GM19240 (cell line): ENCODE data around the gene ITGA4.

ENCODE experiments used
- DNase-seq: peaks from one replicate; pipeline ENCODE4 v3.0.0; 2011; ENCODE audit warnings: low spot score; ENCODE audit not compliant: insufficient read length

ITGA4 gene

DNA sequence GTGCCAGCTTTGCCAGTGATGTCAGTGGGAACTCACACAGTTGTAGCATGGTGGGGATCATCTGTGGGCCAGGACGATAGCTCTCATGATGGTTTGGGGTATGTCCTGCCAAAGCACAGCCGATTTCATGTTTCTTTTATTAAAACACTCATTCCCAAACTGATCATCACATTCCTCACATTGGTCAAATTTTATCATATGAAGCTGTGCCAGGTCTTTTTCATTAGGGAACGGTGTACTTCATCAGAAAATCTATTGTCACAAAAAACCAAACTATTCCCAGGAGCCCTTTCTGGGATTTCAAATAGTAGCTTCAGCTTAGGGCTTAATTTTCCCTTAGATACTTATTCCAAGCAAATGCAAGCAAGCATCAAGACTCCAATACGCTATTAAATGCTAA lies 42.0 kb downstream of the ITGA4 start:
- no peak for DNase-seq

DNA sequence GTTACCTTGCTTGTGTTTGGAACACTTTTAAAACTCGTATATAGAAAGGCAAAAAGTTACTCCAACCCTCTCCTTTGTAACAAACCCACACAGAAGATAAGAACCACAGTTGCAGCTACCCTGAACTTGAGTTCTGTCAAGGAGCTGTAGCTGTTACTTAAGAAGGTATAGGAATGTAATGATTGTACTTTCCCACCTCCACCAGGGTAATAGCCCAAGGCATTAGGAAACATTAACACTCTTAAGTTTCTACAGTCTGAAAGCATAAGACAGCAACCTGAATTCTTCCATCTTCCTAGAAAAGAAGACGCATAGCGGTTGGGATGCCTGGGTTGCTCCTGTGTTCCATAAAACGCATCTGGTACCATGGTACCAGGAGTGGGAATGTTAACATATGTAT lies 43.0 kb downstream of the ITGA4 start:
- DNase-seq, result no peak

DNA sequence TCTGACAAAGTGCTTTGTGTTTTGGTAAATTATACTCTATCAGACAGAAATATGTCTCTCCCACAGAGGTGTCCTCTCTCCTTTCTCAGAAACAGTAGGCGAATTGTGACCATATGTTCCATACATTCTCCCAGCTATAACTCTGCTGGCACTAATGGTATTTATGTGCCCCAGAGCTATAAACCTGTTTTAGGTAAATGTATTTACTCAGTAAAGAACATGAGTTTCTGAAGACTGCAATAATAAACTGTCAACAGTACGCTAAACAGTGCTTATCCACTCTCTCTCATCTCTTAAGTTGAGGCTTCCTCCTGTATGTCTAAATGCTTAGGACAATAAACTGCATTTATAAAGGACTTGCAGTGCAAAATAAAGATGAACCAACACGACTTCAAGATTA lies 58.5 kb downstream of the ITGA4 start:
- no peak for DNase-seq

DNA sequence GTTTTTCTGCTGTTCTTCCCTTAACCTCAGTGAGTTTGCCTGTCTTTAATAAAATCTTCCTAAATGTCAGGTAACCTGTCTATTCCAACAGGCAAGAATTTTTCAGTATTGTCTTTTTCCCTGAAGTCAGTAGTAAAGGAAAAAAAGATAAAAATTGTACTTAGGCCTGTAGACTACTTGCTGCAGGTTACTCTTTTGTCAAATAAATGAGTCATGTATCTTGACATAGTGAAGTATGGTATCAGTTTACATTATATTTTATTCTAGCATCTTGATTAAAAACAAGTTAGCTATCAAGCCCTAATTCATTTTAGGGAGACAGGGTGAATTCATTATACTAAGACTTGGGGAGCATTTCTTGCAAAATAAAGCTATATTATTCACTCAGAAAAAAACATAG lies 59.8 kb downstream of the ITGA4 start:
- no peak for DNase-seq

DNA sequence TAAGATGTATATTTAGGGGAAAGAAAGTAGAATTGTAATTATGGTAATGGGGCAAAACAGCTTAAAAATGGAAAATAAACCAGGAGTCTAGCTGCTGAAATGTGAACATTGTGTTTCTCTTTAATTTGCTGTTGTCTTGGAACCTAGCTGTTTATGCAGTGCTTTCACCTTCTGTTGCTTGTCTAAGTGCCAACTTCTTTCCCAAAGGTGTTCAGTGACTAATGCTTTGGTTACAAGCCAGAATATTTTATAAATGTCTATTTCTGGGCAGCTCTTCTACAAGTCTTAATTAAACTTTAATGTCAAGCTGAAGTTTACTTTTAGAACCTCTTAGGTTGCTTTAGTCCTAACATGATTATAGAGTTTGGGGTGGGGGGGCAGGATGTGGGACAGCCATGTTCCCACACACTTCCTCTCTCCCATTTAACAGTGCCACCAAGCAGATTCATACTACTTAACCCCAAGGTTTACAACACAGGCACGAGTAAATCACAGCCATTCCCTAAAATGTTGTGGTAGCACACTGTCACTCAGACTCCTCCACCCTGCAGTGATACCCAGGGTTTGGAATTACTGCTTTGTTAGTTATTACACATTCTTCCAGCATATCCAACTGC lies 60.6 kb downstream of the ITGA4 start:
- DNase-seq, result no peak

DNA sequence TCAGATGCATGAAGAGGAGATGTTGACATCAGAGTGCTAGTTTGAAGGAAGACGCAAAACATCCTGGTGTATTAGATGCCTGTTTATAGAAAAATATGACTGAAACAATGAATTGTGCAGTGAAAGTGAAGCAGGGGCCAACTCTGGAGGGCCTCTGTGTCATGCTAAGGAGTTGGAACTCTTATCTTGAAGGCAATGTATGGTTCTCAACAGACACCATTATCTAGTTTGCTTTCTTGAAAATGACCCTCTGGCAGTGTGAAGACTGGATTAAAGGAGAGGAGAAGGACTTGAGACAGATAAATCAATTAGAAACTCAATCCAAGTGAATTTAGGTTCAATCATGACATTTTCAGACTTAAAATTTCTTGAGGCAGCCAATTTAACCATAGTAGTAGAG lies 63.1 kb downstream of the ITGA4 start:
- no peak for DNase-seq

DNA sequence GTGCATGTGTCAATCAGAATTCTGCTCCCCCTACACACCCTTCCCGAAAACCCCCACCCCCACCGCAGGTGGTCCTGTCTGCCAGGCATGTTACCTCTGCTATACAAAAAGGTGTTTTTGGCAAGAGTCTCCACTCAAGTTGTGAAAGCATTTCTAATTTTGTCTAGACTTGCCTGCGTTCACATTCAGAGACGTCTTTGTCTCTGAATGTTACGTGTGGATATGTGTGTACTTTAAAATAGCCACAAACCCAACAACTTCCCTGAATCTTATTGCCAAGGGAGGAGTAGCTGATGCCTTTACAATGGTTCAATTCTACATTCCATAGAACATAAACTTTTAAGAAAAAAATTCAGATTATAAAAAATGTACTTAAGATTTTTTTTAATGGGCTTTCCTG lies 66.6 kb downstream of the ITGA4 start:
- DNase-seq, result no peak

DNA sequence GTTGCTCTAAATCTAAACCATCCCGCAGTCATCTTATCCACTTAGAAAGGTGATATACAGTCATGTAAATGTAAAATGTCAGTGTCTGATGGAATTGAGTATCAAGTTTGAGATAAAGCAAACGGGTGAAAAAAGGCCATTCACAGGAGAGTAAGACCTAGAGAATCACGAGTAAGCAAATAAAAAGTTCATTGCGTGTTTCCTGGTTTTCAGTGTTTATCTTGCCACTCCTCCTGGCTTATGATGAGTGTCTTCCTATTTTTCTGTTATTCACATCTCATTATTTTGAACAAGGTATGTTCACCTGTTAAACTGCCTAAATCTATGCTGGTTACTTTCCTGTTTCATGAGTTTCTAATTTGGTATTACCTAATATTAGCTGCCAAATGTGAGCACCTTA lies 68.8 kb downstream of the ITGA4 start:
- no peak for DNase-seq

DNA sequence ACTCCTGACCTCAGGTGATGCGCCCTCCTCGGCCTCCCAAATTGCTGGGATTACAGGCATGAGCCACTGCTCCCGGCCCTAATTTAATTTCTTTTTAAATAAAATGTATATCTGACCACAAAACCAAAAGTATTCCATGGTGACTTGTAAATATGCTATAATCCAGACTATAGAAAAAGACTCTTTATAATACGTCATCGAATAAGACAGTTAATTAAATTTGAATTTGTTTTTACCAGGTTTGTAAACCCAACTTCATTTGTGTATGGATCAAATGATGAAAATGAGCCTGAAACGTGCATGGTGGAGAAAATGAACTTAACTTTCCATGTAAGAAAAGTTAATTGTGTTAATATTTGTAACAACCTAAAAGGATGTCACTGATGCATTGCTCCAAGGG lies 69.9 kb downstream of the ITGA4 start:
- no peak for DNase-seq

DNA sequence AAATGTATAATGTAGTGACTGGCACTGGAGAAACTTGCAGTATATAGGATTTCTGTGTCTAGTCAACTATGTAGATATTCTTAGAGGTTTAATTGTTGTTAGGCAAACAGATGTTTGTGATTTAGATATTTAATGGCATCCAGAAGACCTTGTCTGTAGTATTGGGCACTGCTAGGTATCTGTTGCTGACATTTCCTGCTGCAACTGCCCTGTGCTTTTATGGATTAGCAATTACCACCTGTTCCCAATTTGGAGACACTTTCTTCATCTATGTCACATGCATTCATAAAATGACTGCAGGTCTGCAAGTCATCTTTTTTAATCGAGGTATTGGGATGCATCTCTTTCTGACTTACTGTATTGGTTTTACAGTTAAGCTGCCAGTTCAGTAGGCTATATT lies 71.3 kb downstream of the ITGA4 start:
- no peak for DNase-seq

DNA sequence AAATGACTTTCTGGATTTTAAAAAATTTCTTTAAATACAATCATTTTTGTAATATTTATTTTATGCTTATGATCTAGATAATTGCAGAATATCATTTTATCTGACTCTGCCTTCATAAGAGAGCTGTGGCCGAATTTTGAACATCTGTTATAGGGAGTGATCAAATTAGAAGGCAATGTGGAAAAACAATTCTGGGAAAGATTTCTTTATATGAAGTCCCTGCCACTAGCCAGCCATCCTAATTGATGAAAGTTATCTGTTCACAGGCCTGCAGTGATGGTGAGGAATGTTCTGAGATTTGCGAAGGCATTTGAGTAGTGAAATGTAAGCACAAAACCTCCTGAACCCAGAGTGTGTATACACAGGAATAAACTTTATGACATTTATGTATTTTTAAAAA lies 79.5 kb downstream of the ITGA4 start:
- no peak for DNase-seq

DNA sequence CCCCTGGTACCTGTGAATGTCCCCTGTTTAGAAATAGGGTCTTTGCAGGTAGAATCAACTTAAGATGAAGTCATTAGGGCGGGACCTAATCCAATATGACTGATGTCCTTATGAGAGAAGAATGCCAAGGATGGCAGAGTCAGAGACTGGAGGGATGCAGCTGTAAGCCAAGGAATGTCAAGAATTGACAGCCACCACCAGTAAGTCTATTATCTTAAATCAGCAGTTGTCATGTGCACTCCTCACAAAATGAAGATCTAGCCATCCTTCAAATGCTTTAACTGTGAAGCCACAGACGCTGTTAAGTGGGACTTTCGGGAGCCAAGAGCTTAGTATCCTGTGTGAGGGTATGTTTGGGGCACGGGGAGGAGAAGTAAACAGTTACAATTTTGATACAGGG lies 83.2 kb downstream of the ITGA4 start:
- DNase-seq, result no peak

DNA sequence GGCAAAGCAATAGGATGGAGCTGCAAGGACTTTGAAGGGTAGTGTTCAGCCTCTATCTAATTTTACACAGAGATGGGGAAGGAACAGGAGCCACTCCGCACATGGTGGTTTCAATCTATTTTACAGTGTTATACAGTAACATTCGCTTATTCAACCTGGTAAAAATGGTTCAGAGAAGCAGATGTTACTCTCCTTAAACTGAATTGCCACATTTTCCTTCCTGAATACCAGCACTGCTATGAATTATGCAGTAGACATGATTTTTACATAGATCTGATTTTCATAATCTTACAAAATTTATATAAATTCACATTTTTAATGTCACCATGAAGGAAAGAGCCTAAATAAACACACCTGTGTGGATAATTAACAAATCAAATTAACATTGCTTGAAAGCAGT lies 85.0 kb downstream of the ITGA4 start:
- no peak for DNase-seq

DNA sequence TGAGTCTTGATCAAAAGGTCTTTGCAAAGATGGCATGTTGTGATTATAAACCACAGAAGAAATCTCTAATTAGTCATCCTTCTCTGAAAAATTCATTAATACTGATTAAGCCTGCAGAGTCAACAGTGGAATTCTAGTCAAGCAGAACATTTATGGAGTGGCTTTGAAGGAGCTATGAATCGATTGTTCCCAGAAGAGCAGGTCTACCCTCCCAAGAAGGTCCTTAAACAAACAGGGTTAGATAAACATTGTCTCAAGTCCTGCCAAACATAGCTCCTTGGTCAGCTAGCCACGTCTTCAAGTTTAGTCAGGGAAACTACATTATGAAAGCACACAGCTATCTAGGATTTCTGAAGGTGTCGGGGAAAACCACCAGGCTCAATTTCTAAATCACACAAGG lies 88.9 kb downstream of the ITGA4 start:
- no peak for DNase-seq

DNA sequence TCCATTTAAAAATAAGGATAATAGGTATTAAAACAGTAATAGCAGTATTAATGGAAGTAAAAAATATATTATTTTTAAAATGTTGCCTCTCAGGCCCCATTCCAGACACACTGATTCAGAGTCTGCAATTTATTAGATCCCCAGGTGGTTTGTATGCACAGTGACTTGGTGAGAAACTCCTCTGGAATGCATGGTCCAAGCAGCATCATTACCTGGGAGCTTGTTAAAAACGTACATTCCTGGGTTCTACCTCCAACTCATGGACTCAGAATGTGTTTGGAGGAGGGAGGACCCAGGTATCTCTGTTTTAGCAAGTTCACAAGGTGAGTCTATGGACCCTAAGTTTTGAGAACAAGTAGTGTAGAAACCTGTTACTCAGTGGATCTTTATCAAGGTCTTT lies 95.6 kb downstream of the ITGA4 start:
- DNase-seq, result no peak

DNA sequence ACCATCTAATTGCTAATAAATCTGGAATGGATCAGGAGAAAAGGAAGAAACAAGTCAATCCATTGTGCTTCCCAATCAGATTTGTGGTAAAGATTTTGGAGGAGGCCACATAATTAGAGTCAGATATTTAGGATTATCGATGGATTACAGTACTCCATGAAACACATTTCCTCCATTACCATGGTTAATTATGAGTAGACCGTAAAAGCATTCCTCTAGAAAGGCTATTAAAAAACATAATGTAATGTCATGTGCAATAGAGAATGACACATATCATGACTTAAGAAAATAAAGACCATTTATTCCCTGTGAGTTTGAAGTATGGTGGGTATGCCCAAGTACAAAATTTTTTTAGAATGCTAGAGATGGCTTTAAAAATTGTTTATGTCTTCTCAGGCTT lies 96.1 kb downstream of the ITGA4 start:
- no peak for DNase-seq

DNA sequence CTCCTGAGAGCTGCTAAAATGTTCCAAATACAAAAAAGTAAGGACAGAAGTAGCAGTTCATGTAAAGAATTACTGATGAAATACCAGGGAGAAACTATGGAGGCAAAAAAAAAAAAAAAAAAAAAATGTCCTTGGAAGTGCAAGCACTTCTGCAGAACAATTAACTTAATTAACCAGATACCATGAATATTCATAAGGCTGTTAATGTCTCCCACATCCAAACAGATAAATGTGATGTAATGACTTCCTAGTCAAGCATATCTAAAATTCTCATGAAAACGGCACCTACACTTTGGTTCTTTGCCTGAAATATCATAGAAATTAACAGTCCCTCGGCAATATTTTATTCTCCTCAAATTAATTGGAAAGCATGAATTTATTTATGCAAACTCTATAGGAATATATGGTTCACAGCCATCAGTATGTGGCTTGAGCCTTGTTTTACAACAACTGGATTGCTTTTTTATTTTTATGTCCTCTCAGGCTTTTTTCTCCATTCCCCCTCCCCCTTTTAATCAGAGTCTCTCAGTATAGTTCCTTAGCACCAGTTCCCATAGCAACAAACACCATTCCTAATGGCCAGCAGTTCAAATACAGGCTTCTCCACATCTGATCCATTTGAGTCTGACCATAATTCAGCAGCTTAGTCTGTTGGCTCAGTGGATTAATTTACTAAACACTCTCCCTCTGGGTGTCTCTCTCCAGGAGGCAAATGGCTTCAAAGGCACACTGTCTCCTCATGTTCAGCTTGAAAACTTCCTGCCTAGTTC lies 97.1 kb downstream of the ITGA4 start:
- no peak for DNase-seq

DNA sequence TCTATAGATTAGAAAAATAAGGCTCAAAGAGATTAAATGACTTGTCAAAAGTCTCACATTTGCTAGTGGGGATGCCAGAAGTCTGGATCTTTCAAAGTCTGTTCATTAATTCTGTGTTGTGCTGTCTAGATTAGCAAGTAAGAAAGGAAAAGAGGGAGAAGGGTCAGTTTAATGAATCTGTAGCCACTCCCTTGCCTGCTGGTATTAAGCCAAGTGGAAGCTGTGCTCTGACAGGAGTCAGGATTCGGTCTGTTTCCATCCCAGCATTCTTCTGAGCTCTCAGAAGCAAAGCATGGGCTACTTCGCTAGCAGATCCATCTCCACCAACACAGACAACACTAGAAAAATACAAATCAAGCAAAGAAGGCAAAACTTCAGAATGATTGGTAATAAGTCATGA lies 101.2 kb downstream of the ITGA4 start:
- DNase-seq, result no peak

DNA sequence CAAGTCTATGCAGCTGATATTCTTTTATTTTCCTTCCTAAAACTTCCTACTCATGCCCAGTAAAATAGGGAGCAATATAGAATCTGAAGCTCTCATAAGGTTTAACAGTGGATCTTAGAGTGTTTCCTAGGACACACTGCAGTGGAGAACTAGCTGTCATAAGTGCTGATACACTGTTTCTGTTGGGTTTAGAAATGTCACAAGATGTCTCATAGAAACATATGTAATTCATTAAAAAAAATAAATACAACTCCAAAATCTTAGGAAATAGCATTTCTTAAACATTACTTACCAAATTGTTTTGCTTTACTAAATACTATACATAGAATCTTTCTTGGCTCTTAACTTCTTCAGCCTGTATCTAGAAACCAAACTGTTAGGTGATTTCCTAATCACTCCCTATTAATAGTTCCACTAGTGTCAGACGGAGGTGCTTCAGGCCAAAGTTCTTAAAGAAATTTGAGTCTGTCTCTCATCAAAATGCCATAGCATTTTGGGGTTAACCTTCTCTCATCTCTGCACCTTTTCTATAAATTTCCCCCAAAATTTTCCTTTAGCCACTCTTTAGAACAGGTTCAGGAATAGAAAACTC lies 106.0 kb downstream of the ITGA4 start:
- no peak for DNase-seq

DNA sequence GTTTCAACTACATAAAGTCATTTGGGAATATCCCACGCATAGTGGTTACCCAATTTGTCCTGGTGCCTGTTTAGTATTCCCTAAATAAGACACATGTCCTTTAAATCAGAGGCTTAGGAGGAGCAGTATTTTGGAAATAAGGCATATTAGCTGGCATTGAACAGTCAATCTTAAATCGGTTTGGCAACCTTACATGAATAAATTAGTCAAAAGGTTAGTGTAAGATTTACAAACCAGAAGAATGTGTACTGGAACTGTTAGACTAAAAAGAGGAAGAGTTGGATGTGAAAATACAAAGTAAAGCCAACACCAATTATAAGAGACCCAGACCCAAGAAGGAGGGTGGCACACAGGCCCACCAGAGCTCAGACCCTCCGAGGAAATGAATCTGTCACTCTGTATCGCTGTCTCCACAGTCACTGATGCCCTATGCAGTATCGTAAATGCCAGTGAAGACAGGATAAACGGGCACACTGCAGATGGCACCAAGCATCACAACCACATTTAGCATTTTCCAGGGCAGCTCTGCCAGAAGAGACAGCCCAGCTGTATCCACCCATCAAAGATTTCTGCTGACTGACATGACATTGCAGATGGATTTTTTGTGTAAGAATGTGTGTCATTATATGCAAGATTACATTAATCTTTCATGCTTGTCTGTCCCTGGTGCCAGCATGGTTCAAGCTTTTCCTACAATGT lies 109.3 kb downstream of the ITGA4 start:
- DNase-seq, result no peak

DNA sequence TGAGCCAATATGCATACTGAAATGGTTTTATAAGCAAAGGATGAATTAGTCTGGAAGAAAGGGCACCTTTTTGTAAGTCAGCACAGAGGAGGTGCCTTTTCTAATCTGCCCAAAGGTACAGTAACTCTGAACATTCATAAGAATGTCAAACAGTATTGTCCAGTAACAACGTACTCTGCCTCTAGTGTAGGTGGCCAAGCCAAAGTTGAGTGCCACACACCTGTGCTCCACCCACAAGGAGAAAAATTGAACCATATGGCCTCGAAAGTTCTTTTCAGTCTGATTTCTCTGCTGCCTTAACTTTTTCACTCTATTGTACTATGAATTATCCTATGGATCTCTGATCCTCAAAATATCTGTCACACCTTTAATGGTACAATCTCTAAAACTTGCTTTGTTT lies 112.9 kb downstream of the ITGA4 start:
- no peak for DNase-seq

DNA sequence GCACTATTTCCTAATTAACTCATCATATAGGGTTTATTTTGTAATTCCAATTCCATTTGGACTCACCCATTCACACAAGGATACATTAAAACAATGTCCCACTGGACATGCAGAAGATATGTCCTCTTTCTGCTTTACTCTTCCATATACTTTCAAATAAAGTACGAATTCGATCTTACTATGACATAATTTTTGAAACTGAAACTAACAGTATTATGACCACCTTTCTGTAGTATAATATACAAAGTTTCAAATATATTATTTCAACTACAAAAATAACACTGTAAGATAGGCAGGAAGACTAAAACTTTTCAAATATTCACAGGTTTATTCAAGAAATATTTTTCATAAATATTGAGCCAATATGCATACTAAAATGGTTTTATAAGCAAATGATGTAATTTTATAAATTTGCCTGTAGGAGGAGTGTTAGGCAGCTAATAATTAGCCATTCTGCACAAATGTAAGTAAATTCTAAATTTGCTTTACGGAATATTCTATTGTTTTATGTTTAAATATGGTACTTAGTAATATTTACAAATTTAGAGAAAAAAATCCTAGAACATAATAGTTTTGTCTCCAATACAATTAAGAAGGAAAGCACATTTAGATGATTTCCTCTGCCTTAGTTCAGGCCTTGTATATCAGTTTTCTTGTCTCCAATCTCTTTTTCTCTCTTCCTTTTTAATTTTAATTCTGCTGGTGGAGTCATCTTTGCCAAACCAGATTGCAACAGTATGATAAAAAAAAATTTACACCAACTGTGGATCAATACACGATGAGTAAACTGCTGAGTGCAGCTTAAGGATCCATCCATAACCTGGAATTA lies 113.9 kb downstream of the ITGA4 start:
- DNase-seq, result no peak
